HCT116 (cell line): Measurements from ENCODE around the gene TK2.

Source experiments
- EZH2 ChIP-seq: fragments of 200-600 bp; sonication (generic); IDR thresholded peaks from 2 replicates; pipeline ENCODE4 v1.6.1; 2017; ENCODE audit warnings: antibody characterized with exemption, mixed run types
- POLR2A ChIP-seq: IDR thresholded peaks from 2 replicates; pipeline ENCODE4 v1.7.0; 2011; ENCODE audit warnings: borderline replicate concordance; ENCODE audit not compliant: insufficient read depth, insufficient read length; ENCODE audit errors: extremely low read depth
- RAD21 ChIP-seq: IDR thresholded peaks from 2 replicates; pipeline ENCODE4 v1.6.1; 2012; ENCODE audit warnings: low read depth, mild to moderate bottlenecking
- SIN3A ChIP-seq: IDR thresholded peaks from 2 replicates; pipeline ENCODE4 v1.6.1; 2012; ENCODE audit warnings: low read depth
- SP1 ChIP-seq: IDR thresholded peaks from 2 replicates; pipeline ENCODE4 v1.6.1; 2012; ENCODE audit warnings: low read depth
- SRF ChIP-seq: IDR thresholded peaks from 2 replicates; pipeline ENCODE4 v1.6.1; 2012; ENCODE audit warnings: low read depth
- TCF7L2 ChIP-seq: IDR thresholded peaks from 2 replicates; pipeline ENCODE4 v1.7.0; 2011; ENCODE audit warnings: borderline replicate concordance, inconsistent platforms; ENCODE audit not compliant: insufficient read depth, insufficient read length; ENCODE audit errors: extremely low read depth
- ZFX ChIP-seq: fragments of 450-650 bp; IDR thresholded peaks from 2 replicates; pipeline ENCODE4 v1.6.1; 2017
- ZNF274 ChIP-seq: fragments of 200-500 bp; sonication (Bioruptor generic); IDR thresholded peaks from 2 replicates; pipeline ENCODE4 v1.6.1; 2014; ENCODE audit warnings: mild to moderate bottlenecking, low read depth, low read length, inconsistent platforms
- TF ChIP-seq, protein P1 (sequence below): IDR thresholded peaks from 2 replicates; pipeline ENCODE4 v1.6.1; 2011; ENCODE audit warnings: mild to moderate bottlenecking, low read length, moderate library complexity; ENCODE audit not compliant: insufficient replicate concordance; ENCODE audit errors: extremely low read depth
- TF ChIP-seq, protein P2 (sequence below), 3 experiments: fragments of 200-600 bp in 1 of 3; sonication (generic) in 1 of 3; IDR thresholded peaks in 2 of 3; conservative IDR thresholded peaks in 1 of 3; 2 replicates each; pipeline ENCODE4 v1.5.1; 2012 to 2017; ENCODE audit warnings: low read depth in 2 of 3, low read length in 2 of 3, antibody characterized with exemption in 1 of 3, borderline replicate concordance in 1 of 3, control low read depth in 1 of 3, mild to moderate bottlenecking in 1 of 3, mixed read lengths in 1 of 3, mixed run types in 1 of 3, moderate library complexity in 1 of 3; ENCODE audit not compliant: insufficient read depth in 1 of 3

DNA sequence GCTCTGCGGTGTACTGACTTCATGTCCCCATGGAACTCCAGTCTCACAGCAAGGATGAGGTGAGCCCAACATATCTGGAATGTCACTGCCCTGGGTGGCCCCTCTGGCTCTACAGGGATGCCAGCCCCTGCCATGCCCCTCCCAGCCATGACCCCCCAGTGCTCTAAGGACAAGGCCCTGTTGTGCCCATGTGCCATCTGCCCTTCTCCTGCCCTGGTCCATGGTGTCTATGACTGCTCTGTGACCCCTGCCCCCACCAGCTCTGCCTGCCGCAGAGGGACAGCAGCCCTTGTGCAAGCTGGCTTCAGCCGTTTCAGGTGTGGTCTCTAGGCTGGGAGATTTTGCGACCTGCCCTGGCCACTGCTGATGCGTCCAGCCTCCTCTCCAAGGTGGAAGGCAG, 40.3 kb downstream of the TK2 start:
- TF ChIP-seq EZH2 (no peak), POLR2A (no peak), RAD21 (no peak), ZNF274 (no peak), SIN3A (no peak), TCF7L2 (no peak), ZFX (no peak), SRF (no peak), SP1 (no peak)
- TF ChIP-seq, protein P1, sequence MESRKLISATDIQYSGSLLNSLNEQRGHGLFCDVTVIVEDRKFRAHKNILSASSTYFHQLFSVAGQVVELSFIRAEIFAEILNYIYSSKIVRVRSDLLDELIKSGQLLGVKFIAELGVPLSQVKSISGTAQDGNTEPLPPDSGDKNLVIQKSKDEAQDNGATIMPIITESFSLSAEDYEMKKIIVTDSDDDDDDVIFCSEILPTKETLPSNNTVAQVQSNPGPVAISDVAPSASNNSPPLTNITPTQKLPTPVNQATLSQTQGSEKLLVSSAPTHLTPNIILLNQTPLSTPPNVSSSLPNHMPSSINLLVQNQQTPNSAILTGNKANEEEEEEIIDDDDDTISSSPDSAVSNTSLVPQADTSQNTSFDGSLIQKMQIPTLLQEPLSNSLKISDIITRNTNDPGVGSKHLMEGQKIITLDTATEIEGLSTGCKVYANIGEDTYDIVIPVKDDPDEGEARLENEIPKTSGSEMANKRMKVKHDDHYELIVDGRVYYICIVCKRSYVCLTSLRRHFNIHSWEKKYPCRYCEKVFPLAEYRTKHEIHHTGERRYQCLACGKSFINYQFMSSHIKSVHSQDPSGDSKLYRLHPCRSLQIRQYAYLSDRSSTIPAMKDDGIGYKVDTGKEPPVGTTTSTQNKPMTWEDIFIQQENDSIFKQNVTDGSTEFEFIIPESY = no peak
- TF ChIP-seq, protein P2, sequence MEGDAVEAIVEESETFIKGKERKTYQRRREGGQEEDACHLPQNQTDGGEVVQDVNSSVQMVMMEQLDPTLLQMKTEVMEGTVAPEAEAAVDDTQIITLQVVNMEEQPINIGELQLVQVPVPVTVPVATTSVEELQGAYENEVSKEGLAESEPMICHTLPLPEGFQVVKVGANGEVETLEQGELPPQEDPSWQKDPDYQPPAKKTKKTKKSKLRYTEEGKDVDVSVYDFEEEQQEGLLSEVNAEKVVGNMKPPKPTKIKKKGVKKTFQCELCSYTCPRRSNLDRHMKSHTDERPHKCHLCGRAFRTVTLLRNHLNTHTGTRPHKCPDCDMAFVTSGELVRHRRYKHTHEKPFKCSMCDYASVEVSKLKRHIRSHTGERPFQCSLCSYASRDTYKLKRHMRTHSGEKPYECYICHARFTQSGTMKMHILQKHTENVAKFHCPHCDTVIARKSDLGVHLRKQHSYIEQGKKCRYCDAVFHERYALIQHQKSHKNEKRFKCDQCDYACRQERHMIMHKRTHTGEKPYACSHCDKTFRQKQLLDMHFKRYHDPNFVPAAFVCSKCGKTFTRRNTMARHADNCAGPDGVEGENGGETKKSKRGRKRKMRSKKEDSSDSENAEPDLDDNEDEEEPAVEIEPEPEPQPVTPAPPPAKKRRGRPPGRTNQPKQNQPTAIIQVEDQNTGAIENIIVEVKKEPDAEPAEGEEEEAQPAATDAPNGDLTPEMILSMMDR (IDR thresholded peaks at IDR 0.05 in 2 of 3, conservative IDR thresholded peaks at IDR 0.05 in 1 of 3; ENCODE audit: borderline replicate concordance in 1 of 3, insufficient read depth in 1 of 3, low read depth in 2 of 3, low read length in 2 of 3) = no peak
